Raji (cell line): Measurements from ENCODE around the gene KIFC1.
A peak's percentile ranks its signal among the peaks of the same experiment; 100 is the strongest.

Experiments
- POLR2A ChIP-seq: IDR thresholded peaks from 2 replicates; pipeline ENCODE4 v1.6.1; 2011; ENCODE audit warnings: low read depth, low read length, control low read depth; ENCODE audit not compliant: insufficient read depth

Gene KIFC1

DNA sequence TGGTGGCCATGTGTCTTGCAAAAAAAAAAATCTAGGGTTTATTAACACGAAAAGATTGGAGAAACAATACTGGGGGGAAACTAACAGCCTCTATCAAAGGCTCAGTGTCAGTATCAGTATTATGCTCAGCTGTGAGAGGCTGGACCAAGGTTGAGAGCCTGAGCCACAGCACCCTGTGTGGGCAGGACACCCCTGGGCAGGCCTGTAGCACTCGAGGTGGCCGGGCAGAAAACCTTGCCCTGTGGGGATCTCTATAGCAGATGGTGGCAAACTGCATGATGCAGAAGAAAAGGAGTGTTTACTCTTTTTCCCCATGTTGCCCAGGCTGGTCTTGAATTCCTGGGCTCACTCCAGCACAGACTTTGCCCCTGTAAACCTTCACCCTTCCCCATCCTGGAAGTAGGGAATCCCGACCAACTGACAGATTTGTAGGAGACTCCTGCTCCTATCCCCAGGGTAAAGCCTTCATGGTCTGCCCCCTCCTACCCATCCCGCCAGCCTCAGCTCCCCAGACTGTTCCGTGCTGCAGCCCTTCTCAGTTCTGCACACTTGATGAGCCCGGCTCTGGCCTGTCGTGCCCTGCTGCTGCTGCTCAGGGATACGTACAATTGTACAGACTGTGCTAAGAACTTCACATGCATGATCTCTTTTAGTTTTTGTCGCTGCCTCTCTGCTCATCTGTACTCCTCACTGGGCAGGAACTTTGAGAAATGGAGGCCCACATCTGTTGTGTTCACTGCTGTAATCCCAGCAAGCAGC lies 8.0 kb upstream of the KIFC1 start:
- no peak for TF ChIP-seq POLR2A

GRCh38 chr6:33384581-33385020 lies 7.0 kb upstream of the KIFC1 start:
- no peak for TF ChIP-seq POLR2A

- TF ChIP-seq POLR2A, result no peak
These were observed 1.4 kb upstream of the KIFC1 start for GRCh38 chr6:33390173-33390572.

DNA sequence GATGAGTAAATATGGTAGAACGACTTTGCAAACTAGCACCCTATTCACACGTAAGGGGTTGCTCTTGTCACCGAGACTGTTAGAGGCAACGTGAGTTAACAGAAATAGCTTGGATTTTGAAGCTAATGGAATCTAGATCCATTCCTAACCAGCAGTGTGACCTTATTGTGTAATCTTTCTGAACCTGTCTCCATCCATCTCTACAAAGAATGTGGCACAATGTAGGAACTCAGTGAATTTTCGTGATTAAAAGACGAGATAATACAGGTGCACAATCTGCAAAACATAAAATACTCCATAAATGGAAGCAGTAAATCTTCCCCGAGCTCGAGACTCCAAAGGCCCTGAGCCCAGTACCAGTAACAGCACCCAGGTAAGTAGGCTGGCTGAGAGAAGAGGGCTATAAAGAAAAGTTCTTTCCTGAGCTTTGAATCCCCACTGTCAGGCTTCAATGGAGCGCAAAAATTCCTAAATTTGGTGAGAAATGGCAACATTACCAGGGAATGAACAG lies 801 bp upstream of the KIFC1 start:
- TF ChIP-seq POLR2A, result no peak

DNA sequence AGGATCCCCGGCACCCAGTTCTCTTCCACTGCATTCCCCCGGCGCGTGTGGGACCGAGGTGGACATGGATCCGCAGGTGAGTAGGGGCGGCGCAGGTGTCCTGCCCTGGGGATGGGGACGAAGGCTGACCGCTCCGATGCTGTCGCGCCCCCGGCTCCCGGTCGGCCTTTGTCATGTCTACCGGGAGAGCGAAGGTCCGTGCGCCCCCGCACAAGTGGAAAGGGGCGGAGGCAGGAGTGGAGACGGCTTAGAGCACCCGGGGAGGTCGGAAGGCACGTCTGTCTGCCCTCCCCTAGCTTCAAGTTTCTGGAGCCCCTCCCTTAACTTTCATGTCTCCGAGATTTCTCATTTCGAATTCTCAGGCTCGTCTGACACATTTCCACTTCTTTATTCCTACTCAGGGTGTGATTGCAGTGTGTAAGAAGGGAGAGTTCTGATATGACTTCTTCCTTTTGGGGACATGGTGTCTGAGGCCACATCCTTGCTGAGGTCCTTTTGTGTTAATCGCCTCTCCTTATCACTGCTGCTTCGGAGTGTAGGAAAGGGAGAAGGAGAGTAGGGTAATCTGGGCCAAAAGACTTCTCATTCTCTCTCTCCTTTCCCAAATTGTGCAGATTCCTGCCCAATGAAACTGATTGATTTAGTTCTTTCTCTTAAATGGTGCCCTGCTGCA lies 435 bp downstream of the KIFC1 start:
- no peak for TF ChIP-seq POLR2A

GRCh38 chr6:33392595-33392948 lies 949 bp downstream of the KIFC1 start:
- no peak for TF ChIP-seq POLR2A

DNA sequence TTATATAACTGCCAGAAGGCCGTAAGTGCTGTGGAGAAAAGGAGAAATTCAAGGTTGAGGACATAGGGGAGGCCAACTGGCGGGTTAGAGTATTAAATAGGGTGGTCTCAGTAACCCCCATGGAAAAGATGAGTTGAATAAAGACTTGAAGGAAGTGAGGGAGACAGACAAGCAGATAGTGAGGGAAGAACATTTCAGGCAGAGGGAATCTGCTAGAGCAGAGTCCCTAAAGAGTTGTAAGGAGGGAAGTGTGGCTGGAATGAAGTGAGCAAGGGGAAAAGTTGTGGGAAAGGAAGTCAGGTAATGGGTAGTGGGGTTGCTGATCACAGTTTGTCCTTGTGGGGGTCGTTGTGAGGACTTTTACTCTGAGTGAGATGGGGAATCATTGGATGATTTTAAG lies 1.4 kb downstream of the KIFC1 start:
- TF ChIP-seq POLR2A, result no peak

DNA sequence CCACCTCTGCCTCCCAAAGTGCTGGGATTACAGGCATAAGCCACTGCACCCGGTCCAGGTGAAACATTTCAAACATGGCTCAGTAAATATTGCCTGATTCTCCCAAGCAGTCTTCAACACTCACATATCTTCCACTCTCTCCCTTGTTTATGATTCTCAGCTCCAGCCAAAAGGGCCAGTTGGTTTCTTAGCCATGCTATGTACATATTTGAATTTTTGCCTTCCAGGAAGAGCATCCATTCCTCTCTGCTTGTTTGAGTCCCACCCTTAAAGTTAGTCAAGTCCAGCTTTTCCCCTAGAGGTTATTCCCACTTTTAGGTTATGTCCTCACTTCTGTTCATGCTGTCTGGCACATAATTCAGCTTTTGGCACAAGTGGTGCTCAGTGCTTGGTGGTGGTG lies 5.9 kb downstream of the KIFC1 start:
- no peak for TF ChIP-seq POLR2A

GRCh38 chr6:33404884-33405283 lies 13.3 kb downstream of the KIFC1 start:
- TF ChIP-seq POLR2A, result no peak

- no peak for TF ChIP-seq POLR2A
These were observed 13.8 kb downstream of the KIFC1 start for GRCh38 chr6:33405386-33405940.

DNA sequence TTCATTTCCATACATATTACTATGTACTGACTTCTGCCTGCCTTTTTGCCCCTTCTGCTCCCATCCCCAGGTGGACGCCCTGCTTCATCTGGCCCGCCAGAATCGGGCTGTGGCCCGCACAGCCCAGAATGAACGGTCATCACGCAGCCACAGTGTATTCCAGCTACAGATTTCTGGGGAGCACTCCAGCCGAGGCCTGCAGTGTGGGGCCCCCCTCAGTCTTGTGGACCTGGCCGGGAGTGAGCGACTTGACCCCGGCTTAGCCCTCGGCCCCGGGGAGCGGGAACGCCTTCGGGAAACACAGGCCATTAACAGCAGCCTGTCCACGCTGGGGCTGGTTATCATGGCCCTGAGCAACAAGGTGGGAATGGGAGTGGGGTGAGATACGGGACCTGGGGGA lies 14.5 kb downstream of the KIFC1 start:
- TF ChIP-seq POLR2A, result no peak

DNA sequence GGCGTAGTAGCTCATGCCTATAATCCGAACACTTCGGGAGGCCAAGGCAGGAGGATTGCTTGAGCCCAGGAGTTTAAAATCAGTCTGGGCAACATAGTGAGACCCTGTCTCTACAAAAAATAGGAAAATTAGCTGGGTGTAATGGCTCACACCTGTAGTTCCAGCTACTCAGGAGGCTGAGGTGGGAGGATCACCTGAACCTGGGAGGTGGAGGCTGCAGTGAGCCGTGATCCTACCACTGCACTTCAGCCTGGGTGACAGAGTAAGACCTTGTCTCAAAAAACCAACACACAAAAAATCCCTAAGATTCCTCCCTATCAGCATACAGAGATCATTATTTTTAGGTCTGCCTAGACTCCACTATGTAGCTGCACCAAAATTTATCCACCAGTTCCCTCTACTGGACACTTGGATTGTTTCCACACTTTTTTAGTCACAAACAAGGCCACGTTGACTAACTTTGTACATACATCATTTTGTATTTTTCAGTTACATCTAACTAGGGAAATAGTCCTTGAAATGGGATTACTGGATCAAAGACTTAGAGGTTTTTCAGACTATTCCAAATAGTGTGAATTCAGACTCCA lies 15.6 kb downstream of the KIFC1 start:
- TF ChIP-seq POLR2A, result no peak

- TF ChIP-seq POLR2A, result peak; percentile 62
These were observed 18.6 kb downstream of the KIFC1 start for GRCh38 chr6:33410050-33410710.

- TF ChIP-seq POLR2A, result peak; percentile 43; the same call in 1 of the 2 replicates
These were observed 19.3 kb downstream of the KIFC1 start, which contains the start of gene PHF1 for GRCh38 chr6:33410711-33411631. Gene PHF1 (plus strand): TSS chr6:33411014. CDS start chr6:33412264, 1,250 bp downstream.

DNA sequence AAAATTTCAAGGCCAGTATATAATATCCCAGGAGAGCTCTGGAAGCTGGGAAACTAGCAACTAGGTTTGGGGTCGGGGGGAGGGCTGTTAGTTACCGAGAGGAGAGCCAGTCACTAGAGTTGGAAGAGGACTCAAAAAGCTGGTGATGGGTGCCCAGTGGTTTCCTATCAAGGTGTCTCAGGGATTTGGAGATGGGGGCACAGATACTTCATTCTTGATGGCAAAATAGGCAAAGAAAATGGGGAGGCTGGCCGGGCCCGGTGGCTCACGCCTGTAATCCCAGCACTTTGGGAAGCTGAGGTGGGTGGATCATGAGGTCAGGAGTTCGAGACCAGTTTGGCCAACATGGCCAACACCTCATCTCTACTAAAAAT lies 20.0 kb downstream of the KIFC1 start:
- no peak for TF ChIP-seq POLR2A
